GM21526 (cell line): Measurements from ENCODE around the gene FOXO3B.
"Not testable (repeated sequence)": the region's sequence is repeated elsewhere in the genome, so short reads cannot be mapped to it uniquely, and the experiment has no call there.

Source experiments
- ATAC-seq: cut with Tn5 transposase; IDR thresholded peaks from one replicate; pipeline ENCODE4 v1.9.1; 2021; ENCODE audit warnings: moderate library complexity; ENCODE audit not compliant: unreplicated experiment, low FRiP score

Gene FOXO3B

GRCh38 chr17:18681767-18682571 lies at the start of gene FOXO3B:
FOXO3B (minus strand) TSS chr17:18682314; CDS start chr17:18681651, 663 bp downstream.
- peak; percentile 82 for ATAC-seq

DNA sequence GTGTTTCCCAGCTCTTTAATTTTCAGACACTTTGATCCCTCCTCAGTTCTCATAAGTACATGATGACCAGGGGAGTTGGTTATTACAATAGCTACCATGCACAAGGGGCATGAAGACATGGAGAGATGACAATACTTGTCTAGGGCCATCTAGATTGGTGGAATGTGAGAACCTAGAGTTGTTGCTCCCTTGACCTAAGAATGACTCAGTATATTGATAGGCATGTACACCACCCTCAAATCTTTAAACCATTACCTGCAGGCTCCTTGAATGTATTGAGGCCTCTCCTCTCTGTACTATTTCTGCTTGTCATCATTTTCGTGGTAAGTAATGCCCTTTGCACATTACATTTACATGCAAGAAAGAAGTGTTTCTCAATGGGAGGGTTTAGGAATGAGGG lies 41.4 kb upstream of the FOXO3B start:
- not testable (repeated sequence) for ATAC-seq

DNA sequence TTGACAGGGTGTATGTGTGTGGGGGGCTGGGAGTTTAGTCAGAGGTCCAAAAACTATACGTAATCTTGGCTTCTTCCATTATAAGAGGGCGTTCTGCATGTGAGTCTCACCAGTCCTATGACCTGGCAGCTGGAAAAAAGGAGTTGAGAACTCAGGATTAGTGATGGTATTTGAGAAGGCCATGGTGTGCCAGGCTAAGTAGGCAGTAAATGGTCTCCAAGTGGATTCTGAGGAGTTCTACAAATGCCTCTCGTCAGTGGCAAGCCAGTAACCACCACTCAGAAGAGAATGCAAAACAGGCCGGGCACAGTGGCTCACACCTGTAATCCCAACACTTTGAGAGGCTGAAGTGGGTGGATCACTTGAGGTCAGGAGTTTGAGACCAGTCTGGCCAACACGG lies 40.5 kb upstream of the FOXO3B start:
- not testable (repeated sequence) for ATAC-seq

- not testable (repeated sequence) for ATAC-seq
These were observed 39.8 kb upstream of the FOXO3B start for GRCh38 chr17:18721775-18722547.

- not testable (repeated sequence) for ATAC-seq
These were observed 37.5 kb upstream of the FOXO3B start for GRCh38 chr17:18719428-18720110.

DNA sequence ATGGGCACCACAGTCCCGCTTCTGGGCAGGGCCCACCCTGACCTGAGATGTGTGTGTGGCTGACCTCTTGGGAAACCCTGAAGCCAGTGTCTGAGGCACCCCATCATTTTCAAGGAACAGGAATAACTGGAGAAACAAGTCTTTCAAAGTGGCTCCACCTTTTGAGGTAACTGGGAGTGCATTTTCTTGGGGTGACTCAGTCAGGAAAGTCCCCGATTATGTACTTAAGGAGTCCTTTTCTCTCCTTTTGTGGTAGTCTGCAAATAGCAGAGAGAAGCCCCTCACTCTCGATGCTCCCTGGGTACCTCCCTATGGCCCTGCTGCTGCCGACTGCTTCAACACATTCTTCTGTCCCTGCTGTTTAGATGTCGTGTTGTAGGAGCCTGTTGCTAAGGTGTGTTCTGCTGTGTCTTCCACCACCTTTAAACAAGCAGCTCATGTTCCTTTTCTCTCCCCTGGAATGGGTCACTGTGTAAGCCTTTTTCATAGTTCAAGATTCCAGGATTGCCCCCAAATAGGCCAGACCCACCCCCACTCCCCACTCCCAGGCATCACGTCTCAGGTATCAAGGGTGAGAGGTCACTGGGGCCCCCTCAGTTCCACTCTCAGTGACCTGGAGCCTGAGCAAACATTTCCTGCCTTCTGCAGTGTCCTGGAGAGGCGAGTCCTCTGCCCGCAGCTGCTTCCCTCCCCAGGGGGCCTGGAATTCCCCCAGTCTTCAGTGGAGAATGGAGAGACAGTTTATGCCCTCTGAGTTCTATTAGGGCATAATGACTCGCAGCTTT lies 36.7 kb upstream of the FOXO3B start:
- ATAC-seq = not testable (repeated sequence)

DNA sequence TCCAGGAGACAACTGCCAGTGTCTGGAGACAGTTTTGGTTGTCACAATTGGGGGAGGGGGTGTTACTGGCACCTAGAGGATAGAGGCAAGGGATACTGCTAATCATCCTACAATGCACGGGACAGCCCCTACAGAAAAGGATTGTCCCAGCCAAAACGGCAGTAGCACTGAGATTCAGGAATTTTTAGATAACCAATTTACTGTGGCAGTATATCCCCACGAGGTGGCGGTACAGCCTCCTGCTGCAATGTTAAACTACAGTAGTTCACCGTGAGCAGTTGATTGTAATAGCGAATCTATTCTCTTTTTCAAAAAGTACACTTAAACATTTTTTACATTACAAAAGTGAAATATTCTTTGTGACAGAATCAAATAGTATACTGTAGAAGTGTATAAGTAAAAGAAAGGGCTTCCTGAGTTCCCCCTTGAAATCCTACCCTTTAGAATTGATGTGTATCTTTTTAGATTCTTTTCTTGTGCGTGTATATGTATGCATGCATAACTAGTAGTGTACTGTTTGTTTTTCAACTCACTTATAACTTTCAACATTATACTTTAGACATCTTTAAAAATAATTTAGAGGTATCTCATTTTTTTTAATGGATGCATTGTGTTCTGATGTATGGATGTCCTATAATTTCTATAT lies 30.4 kb upstream of the FOXO3B start:
- ATAC-seq = not testable (repeated sequence)

- not testable (repeated sequence) for ATAC-seq
These were observed 26.1 kb upstream of the FOXO3B start for GRCh38 chr17:18708215-18708614.

- ATAC-seq = not testable (repeated sequence)
These were observed 23.8 kb upstream of the FOXO3B start for GRCh38 chr17:18705955-18706354.

DNA sequence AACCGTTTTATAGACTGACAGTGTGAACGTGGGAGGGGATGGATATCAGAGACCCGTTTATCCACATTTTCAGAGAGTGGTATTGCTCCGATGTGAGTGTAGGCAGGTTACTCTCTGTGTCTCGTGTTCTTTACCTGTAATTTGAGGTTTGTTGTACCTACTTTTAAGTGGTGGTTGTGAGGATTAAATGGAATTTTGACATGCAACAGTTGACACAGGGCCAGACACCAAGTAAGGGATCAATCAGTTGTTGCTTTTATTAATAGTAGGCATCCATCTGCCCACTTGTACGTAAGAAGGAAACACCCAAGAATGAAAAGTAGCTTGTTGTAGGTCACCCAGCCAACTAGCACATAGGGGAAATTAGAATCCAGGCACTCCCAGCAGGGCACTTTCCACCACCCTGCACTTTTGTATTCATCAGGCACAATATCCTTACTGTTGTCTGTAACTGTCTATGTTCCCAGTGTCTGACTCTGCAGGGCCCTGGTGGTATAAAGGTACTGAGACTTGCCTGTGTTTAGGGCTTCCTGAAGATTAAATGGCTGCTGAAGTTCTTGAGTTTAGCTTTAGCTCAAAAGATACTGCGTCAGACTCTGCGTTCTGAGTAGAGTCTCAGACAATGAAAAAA lies 16.5 kb upstream of the FOXO3B start:
- not testable (repeated sequence) for ATAC-seq

GRCh38 chr17:18695143-18695542 lies 13.0 kb upstream of the FOXO3B start:
- ATAC-seq = not testable (repeated sequence)

DNA sequence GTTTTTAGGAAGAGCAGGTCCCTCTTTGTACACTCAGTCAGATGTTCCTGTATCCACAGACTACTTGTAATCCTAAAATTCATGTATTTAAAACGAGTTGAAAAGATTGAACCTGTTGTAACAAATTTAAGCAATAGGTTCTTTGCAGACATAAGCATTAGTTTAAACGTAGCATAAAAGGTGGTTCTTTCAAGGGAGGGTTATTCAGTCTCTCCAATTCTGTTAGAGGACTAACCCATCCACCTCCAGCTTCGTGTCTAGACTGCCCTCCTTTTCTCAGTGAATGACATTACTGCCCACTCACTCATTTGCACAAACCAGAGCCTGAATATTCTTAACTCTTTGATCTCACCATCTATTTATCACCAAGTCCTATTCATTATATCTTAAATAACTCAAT lies 554 bp upstream of the FOXO3B start:
- ATAC-seq = not testable (repeated sequence)

DNA sequence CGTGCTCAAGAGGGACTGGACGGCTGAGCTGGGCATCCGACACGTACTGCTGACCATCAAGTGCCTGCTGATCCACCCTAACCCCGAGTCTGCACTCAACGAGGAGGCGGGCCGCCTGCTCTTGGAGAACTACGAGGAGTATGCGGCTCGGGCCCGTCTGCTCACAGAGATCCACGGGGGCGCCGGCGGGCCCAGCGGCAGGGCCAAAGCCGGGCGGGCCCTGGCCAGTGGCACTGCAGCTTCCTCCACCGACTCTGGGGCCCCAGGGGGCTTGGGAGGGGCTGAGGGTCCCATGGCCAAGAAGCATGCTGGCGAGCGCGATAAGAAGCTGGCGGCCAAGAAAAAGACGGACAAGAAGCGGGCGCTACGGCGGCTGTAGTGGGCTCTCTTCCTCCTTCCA lies 4.7 kb downstream of the FOXO3B start:
- not testable (repeated sequence) for ATAC-seq

GRCh38 chr17:18676928-18677327 lies 5.2 kb downstream of the FOXO3B start:
- ATAC-seq = not testable (repeated sequence)

DNA sequence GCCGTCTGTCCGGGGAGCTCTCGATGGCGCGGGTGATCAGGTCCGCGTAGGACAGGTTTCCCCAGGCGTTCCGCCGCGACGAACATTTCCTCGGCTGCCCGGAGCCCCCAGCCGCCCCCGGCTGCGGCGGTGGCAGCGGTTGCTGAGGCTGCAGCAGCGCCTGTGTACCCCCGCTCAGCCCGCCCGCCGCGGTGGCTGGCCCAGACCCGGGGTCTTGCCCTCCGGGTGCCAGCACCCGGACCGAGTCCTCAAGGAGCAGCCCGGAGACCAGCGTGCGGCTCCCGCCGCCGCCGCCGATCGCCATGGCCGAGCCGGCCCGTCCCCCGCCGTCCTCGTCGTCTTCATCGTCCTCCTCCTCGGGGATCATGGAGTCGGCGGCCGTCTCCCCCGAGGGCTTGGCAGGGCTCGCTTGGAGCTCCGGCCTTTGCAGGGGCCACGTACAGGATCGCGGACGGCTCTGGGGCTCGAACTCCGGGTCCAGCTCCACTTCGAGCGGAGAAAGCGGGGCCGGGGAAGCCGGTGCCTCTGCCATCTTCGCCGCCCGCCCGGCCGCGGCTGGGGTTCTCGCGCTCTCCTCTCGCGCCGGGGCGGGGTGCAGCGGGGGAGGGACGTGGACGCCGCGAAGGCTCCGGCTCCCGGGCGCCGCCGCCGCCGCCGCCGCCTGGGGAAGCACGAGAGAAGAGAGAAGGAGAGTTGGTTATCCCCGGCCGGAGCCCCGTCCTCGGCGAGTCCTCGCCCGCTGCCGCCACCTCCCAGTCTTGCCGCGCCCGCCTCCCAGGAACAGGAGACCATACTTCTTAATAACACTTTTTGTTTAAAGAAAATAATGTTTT lies 9.5 kb downstream of the FOXO3B start:
- ATAC-seq = not testable (repeated sequence)

DNA sequence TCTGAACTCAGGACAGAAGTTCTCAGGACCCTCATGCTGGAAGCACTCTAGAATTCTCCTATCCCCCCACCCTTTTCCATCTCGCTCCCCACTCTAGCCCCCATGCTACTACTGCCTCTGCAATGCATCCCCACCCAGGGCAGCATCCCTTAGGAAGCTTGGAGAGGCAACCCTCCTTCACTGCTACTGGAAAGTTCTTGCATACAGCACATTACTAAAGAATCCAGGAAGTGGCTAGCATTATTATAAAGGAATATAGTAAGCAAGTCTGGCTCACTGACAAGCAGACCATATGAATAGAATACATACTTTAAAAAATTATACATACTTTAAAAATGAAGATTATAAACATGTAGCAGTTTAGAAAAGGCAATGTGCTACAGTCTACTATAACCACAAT lies 13.5 kb downstream of the FOXO3B start:
- ATAC-seq = not testable (repeated sequence)

GRCh38 chr17:18667535-18667934 lies 14.6 kb downstream of the FOXO3B start:
- ATAC-seq = not testable (repeated sequence)

GRCh38 chr17:18666326-18666725 lies 15.8 kb downstream of the FOXO3B start:
- ATAC-seq = not testable (repeated sequence)
